Occipital lobe (tissue), 2 donors: ENCODE results near the gene PAX8. TPM values are rescaled to one million over a fixed set of nuclear protein-coding genes. Genes with fewer than 3 reads are reported as not detected.
"Not testable (repeated sequence)": the region's sequence is repeated elsewhere in the genome, so short reads cannot be mapped to it uniquely, and the experiment has no call there.

ENCODE experiments used
- DNase-seq: peaks from one replicate; lab custom pipeline; 2025; lab: John Stamatoyannopoulos, UW
- total RNA-seq: library from RNA; depleted of rRNA; stranded (reverse); fragments of >200 nt; gene quantifications from one replicate; pipeline ENCODE4 v1.2.3, GENCODE V29; 2014

Gene PAX8
- total RNA-seq = not detected

- DNase-seq = no peak
Measured at GRCh38 chr2:113278742-113279139, at the start of gene PAX8. Gene PAX8, minus strand, starts transcription at chr2:113278921. Its CDS starts 527 bp downstream, at chr2:113278394.

GRCh38 chr2:113328043-113328442 lies 49.3 kb upstream of the PAX8 start:
- DNase-seq = no peak

GRCh38 chr2:113325161-113325731 lies 46.5 kb upstream of the PAX8 start:
- not testable (repeated sequence) for DNase-seq

GRCh38 chr2:113324684-113325160 lies 46.0 kb upstream of the PAX8 start:
- no peak for DNase-seq

GRCh38 chr2:113323129-113323528 lies 44.4 kb upstream of the PAX8 start:
- not testable (repeated sequence) for DNase-seq

- not testable (repeated sequence) for DNase-seq
Measured at GRCh38 chr2:113320106-113320505, 41.4 kb upstream of the PAX8 start.

- DNase-seq = not testable (repeated sequence)
Measured at GRCh38 chr2:113318941-113319340, 40.2 kb upstream of the PAX8 start.

GRCh38 chr2:113316085-113316484 lies 37.4 kb upstream of the PAX8 start:
- DNase-seq = no peak

GRCh38 chr2:113314663-113315062 lies 35.9 kb upstream of the PAX8 start:
- not testable (repeated sequence) for DNase-seq

- DNase-seq = not testable (repeated sequence)
Measured at GRCh38 chr2:113314176-113314575, 35.5 kb upstream of the PAX8 start.

- DNase-seq = not testable (repeated sequence)
Measured at GRCh38 chr2:113311781-113312180, 33.1 kb upstream of the PAX8 start.

GRCh38 chr2:113311191-113311590 lies 32.5 kb upstream of the PAX8 start:
- DNase-seq = not testable (repeated sequence)

GRCh38 chr2:113309655-113310387 lies 31.1 kb upstream of the PAX8 start:
- no peak for DNase-seq

- not testable (repeated sequence) for DNase-seq
Measured at GRCh38 chr2:113308784-113309183, 30.1 kb upstream of the PAX8 start.

- DNase-seq = not testable (repeated sequence)
Measured at GRCh38 chr2:113306207-113306606, 27.5 kb upstream of the PAX8 start.

GRCh38 chr2:113305749-113306148 lies 27.0 kb upstream of the PAX8 start:
- DNase-seq = peak; percentile 11

- no peak for DNase-seq
Measured at GRCh38 chr2:113305146-113305545, 26.4 kb upstream of the PAX8 start.

- no peak for DNase-seq
Measured at GRCh38 chr2:113304702-113305101, 26.0 kb upstream of the PAX8 start.

GRCh38 chr2:113302216-113302980 lies 23.7 kb upstream of the PAX8 start:
- not testable (repeated sequence) for DNase-seq

GRCh38 chr2:113300281-113300680 lies 21.6 kb upstream of the PAX8 start:
- no peak for DNase-seq

- no peak for DNase-seq
Measured at GRCh38 chr2:113298176-113298575, 19.5 kb upstream of the PAX8 start.

- DNase-seq = not testable (repeated sequence)
Measured at GRCh38 chr2:113297590-113297989, 18.9 kb upstream of the PAX8 start.
